HG02943 (cell line): ENCODE data around the gene LCN15.
A peak's percentile ranks its signal among the peaks of the same experiment; 100 is the strongest.
"Not testable (repeated sequence)": the region's sequence is repeated elsewhere in the genome, so short reads cannot be mapped to it uniquely, and the experiment has no call there.

Experiments
- ATAC-seq: cut with Tn5 transposase; IDR thresholded peaks from one replicate; pipeline ENCODE4 v1.9.1; 2021; ENCODE audit warnings: mild to moderate bottlenecking, low read depth, moderate library complexity; ENCODE audit not compliant: unreplicated experiment

Gene LCN15

GRCh38 chr9:136764301-136764891, at the start of gene LCN15:
TSS of gene LCN15 (minus strand) at chr9:136764518. CDS start at chr9:136764488, 30 bp downstream.
- ATAC-seq: no peak

DNA sequence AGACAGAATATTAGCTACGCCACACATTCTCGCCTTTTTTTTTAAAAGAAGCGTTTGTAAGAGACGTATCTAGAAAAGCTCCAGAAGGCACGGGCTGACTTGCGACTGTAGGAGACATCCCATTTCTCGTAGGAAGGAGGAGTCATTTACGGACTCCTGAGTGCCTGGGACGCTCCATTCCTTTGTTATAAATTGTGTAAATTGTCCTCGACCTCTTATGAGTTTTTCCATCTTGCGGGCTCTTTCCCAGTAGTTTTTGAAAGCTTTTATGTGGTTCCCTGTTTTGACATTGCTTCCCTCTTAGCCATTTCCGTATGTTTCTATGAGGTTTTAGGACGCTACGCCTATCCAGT, 44.5 kb upstream of the LCN15 start:
- ATAC-seq: no peak

DNA sequence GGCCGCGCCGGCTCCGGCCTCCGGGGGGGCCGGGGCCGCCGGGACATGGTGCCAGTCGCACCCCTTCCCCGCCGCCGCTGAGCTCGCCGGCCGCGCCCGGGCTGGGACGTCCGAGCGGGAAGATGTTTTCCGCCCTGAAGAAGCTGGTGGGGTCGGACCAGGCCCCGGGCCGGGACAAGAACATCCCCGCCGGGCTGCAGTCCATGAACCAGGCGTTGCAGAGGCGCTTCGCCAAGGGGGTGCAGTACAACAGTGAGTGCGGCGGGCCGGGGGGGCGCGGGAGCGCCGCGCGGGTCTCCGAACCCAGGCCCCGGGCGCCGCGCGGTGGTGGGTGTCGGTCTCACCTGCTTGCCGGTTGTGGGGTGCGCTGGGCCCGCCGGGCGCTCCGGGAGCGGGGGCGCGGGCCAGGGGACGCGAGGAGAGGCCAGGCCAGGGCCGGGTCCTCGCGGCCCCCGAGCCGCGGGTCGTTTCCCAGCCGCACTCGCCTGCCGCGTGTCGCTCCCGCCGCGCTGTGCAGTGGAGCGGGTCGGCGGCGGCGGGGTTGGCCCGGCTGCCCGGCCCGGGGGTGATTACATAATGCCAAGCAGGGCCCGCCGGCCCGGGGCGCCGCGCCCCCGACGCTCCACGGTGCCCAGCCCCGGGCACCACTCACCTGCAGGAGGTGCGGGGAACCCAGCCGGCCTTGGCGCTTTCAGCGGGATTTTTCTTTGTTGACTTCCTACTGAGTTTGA, 43.9 kb upstream of the LCN15 start:
- peak; percentile 21 for ATAC-seq

GRCh38 chr9:136807281-136808074, 43.2 kb upstream of the LCN15 start, which contains the start of gene RABL6:
TSS of gene RABL6 (plus strand) at chr9:136807948. CDS start at chr9:136808197, 249 bp downstream.
- ATAC-seq: peak; percentile 87

- ATAC-seq: no peak
Measured at GRCh38 chr9:136806631-136807201, 42.4 kb upstream of the LCN15 start.

DNA sequence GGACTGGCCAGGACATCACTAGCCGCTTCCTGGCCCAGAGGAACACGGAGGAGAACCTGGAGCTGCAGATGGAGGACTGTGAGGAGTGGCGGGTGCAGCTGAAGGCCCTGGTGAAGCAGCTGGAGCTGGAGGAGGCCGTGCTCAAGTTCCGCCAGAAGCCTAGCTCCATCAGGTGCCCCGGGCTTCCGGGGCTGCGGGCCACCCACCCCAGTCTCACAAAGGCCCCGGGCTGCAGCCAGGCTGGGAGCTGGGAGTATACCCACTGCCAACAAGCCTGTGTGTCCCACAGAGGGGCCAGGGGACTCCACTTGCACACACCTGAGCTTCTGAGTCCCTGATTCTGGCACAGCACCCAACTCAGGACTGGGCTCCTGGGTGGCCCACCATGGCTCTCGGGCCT, 41.7 kb upstream of the LCN15 start:
- no peak for ATAC-seq

DNA sequence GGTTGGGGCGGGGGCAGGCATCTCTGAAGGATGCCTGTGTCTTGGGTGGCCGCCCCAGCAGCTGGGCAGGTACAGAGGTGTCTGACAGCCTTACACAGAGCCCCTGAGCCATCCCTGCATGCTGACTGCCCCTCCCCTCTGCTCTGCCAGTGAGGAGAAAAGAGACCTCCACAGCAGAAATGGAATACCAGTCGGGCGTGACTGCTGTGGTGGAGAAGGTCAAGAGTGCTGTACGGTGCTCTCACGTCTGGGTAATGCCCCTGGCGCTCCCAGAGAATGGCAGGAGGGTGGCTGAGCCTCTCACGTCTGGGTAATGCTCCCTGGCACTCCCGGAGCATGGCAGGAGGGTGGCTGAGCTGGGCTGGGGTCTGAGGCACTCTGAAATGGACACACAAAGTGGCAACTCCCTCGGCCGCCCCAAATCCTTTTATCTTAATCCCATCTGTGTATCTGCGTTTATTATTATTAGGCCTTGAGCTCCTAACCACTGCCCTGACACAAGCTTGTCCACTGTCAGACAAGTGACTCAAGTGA, 41.0 kb upstream of the LCN15 start:
- ATAC-seq: no peak

GRCh38 chr9:136804509-136805206, 40.3 kb upstream of the LCN15 start:
- no peak for ATAC-seq

DNA sequence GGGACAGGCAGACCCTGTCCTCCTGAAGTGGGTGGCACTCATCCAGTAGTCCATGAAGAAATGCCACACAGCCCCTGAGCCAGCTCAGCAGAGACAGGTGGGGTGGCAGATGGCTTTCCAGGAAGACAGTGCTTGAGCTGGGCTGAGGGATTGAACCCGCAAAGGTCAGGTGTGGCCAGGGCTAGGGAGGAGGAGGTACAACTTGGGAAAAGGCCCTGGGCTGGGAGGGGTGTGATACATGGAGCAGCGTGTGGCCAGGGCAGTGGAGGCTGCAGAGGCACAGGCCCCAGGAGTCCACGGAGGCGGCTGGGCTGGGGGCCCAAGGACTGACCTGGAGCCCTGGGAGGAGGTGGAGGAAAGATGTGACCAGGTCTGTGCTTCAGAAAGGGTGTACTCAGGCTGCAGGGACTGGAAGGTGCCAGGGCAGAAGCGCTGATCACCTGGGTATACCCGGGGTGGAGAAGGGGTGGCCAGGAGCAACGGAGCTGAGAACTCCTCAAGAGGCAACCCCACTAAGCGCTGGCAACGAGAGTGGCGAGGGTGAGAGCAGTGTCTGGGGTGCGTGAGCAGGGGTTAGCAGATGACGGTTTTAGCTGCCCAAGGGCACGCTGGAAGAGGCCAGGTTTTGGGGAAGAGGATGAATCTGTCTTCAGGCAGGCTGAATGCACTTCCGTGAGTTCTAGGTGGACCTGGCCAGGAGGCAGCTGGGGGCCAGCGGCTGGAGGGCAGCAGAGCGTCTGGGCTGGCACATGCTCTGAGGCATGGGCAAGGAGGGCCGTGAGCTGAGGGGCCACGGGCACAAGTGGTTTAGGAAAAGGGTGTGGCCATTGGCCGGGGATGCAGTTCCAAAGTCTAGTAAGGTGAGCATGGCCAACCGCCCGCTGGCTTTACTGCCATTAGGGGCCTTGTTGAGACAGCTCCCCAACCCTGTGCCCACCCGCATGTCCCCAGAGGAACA, 39.5 kb upstream of the LCN15 start:
- no peak for ATAC-seq

DNA sequence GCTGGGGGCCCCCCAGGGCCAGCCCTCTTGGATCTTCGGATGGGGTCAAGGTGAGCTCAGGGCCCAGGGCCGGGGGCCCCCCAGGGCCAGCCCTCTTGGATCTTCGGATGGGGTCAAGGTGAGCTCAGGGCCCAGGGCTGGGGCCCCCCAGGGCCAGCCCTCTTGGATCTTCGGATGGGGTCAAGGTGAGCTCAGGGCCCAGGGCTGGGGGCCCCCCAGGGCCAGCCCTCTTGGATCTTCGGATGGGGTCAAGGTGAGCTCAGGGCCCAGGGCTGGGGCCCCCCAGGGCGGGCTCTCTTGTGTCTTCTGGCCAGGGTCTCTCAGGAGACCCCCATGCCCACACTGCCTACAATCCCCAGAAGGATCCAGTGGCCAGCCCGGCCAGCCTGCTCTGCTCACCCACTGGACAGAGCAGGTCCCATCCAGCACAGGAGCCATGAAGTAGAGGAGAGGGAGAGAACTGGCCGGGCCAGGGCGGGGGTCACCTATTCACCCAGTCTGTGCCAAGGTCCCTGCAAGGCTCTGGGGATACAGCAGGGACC, 38.8 kb upstream of the LCN15 start:
- not testable (repeated sequence) for ATAC-seq

DNA sequence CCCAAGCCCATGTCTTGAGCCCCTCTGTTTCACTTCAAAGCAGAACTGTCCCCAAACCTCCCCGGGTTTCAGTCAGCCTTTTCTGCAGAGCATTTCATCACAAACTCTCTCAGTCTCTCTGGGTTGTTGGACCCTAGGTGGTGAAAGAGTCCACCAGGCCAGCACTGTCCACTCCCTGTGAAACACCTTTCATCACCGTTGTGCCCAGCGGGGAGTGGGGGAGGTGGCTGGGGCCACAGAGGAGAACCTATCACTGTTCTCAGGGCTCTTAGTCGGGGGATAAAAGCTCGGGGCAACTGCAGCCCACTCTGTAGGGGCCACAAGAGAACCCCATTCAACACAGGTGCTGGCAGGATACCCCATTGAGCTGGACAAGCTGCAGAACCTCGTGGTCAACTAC, 38.0 kb upstream of the LCN15 start:
- ATAC-seq: no peak

DNA sequence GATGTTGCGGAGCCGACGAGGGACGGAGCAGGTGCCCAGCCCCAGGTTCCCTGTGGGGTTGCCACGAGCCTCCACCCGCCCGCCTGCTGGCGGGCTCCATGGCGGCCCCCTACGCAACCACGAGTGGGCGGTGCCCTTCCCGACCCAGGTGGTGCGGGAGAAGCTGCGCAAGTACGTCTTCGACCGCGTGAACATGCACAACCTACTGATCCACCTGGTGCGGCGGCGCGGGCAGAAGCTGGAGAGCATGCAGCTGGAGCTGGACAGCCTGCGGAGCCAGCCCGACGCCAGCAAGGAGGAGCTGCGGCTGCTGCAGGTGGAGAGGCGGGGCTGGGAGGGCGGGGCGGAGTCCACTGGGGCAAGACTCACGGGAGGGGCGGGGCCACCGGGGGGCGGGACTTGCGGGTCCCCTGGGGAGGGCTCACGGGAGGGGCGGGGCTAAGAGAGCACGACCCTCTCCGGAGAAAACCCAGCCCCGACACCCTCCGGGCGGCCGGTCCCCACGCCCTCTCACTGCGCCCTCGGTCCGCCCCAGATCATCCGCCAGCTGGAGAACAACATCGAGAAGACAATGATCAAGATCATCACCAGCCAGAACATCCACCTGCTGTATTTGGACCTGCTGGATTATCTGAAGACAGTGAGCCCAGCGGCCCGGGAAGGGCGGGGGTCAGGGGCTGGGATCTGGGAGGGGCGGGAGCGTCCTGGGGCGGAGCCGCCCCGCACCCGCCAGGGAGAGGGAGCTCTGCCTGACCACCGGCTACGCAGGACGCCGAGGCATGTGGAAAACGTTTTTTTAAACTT, 35.7 kb upstream of the LCN15 start:
- ATAC-seq: no peak

- no peak for ATAC-seq
Measured at GRCh38 chr9:136799079-136799853, 34.9 kb upstream of the LCN15 start.

- ATAC-seq: no peak
Measured at GRCh38 chr9:136798708-136799078, 34.4 kb upstream of the LCN15 start.

DNA sequence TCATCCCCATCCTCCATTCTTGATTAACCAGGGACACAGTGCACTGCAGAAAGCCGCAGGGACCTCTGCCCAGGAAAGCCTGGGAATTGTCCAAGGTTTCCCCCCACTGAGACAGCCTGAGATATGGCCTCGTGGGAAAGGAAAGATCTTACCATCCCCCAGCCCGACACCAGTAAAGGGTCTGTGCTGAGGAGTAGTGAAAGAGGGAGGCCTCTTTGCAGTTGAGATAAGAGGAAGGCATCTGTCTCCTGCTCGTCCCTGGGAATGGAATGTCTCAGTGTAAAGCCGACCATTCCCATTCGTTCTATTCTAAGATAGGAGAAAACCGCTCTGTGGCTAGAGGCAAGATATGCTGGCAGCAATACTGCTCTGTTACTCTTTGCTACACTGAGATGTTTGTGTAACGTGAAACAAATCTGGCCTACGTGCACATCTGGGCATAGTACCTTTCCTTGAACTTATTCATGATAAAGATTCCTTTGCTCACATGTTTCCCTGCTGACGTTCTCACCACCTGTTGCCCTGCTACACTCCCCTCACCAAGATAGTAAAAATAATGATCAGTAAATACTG, 32.5 kb upstream of the LCN15 start:
- ATAC-seq: not testable (repeated sequence)

- ATAC-seq: no peak
Measured at GRCh38 chr9:136796238-136796774, 32.0 kb upstream of the LCN15 start, which contains the start of gene CCDC183. TSS of gene CCDC183 (plus strand) at chr9:136796338. CDS start at chr9:136796398, 60 bp downstream.

DNA sequence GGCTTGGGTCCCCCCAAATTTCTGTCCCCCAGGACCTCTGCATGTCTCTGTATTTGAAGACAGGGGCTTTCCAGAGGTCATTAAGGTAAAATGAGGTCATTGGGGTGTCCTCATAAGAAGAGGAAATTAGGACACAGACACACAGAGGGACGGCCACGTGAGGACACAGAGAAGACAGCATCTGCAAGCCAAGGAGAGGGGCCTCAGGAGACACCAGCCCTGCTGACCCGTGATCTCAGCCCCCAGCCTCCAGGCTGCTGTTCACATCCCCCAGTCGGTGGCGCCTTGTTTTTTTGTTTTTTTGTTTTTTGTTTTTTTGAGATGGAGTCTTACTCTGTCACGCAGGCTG, 30.7 kb upstream of the LCN15 start:
- no peak for ATAC-seq
